Measurements from ENCODE around the gene TMEM132A. TPM values are rescaled to one million over a fixed set of nuclear protein-coding genes. Genes with fewer than 3 reads are reported as not detected.

TMEM132A gene
- total and polyA plus RNA-seq, 9 of the 15 experiments (the other 6 are each of a cell fraction or from before 2014, with no cell fraction given): 0.04 to 1.1 (median 0.18) TPM; not detected in 4

DNA sequence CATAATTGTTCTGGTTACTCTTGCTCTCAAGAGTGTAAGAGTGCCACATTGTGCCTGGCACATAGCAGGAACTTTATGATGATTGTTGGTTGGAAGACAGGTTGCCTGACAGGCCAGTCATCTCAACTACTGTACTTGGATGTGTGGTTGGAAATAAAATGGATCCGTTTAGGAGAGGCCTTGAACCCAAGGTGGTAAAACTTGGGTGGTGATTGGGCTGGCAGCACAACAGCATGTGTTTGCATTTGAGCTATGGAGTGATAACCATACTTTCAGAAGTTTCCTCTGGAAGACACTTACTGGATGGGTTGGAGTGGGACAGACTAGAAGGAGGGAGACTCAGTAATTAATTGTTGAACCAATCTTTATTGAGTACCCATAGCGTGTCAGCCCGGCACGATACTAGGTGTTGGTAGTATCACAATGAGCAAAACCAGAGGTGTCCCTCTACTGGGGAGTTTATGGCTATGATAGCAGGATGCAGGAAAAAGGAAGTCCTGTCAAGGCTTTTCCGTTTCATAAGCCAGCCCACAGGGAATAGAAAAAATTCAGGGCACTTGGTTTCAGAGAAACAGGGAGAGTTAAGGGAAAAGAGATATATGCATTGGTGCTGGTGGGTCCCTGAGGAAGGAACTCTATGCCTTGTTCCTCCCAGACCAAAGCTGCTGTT lies 13.4 kb upstream of the TMEM132A start (continued):
- TF ChIP-seq ZBTB40 (IDR thresholded peaks at IDR 0.05): peak; percentile 37; the same call in 1 of the 2 replicates
- TF ChIP-seq ZBTB40 (CRISPR knock-in tag; IDR thresholded peaks at IDR 0.05): no peak
- TF ChIP-seq SPI1 (IDR thresholded peaks at IDR 0.05; ENCODE audit: borderline replicate concordance, low read depth, low read length): peak; percentile 80; the same call in 1 of the 2 replicates
- TF ChIP-seq PHTF2 (CRISPR knock-in tag; IDR thresholded peaks at IDR 0.05): no peak
- no peak for TF ChIP-seq RBM34 (IDR thresholded peaks at IDR 0.05; ENCODE audit: borderline replicate concordance, insufficient read depth, low read length)
